HuH-7 (cell line): ENCODE data around the gene CEP41.
"Not testable (repeated sequence)": the region's sequence is repeated elsewhere in the genome, so short reads cannot be mapped to it uniquely, and the experiment has no call there.

Experiments
- DNase-seq: peaks from one replicate; pipeline ENCODE4 v3.0.0; 2011; ENCODE audit warnings: low spot score

CEP41 gene

DNA sequence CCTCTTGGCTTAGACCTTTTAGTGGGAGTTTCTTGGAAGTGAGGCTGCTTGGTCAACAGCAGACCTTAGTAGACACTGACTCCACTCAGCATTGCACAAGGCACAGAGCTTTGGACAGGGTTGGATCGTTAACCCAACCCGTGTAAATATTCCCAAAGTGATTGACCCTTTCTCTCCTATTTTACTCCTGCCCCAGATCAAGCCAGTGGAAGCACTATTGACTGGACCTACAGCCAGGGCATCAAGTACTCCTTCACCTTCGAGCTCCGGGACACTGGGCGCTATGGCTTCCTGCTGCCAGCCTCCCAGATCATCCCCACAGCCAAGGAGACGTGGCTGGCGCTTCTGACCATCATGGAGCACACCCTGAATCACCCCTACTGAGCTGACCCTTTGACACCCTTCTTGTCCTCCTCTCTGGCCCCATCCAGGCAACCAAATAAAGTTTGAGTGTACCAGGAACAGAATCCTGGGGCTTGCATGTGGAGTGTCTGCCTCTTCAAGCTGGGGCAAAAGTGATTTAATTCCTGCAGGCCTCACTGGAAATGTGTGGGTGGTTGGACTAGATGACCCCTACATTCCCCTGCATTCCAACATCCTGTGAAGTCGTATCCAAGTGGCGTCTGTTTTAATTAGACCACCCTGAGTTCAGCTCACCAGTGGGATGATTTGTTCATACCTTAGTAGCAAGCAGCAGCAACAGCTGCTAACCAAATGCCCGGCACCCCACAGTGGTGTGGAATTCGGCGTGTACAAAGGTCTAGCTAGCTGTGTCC, 53.0 kb downstream of the CEP41 start:
- no peak for DNase-seq

DNA sequence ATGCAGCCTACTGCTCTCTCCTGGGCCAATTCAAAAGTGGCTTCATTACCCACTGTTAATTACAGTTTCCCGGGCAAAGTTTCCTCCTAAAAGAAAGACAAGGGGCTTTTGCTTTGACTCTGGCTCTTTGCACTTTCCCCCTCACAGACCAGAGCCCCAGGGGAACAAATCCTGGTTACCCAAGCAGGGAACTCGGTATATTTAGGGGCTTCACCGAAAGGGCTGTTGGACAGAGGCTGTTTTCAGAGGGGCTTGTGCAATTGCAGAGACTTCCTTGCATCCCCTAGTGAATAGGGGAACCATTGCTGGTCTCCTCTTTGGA, 53.5 kb downstream of the CEP41 start:
- DNase-seq: no peak

DNA sequence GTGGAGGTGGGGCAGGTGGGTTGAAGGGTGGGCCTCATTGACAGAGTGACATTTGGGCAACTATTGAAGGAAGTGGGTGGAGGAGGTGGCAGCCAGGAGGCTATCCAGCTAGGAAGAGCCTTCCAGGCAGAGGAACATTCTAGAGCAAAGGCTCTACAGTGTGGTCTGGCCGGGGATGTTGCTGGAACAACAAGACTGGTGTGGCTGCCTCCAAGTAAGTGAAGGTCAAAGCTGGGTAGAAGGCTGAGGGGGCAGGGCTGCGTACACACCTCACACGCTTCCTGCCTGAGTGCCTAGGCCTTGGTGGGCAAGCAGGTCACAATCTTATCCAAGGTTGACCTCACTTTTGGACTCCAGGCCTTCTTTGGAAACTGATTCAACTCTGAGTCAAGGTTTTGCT, 53.9 kb downstream of the CEP41 start:
- no peak for DNase-seq

DNA sequence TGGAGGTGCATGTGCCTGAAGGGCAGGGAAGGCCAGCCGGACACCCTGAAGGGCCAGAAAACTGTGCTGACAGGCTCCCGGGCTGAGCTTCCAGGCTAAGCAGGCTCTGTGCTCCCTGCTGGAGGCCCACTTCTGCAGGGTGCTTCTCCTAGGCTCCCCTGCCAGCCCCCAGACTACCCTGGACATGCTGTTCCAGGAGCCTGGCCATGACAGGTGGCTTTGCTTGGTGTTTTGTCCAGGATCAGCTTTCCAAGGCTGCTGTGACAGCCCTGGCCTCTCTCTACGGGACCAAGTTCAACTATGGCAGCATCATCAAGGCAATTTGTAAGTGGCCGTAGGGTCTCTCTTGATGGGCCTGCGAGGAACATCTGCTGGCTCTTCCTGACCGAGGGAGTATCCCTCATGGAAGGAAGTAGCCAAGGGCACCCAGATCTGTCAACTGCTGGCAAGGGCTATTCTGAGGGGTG, 55.2 kb downstream of the CEP41 start:
- no peak for DNase-seq

DNA sequence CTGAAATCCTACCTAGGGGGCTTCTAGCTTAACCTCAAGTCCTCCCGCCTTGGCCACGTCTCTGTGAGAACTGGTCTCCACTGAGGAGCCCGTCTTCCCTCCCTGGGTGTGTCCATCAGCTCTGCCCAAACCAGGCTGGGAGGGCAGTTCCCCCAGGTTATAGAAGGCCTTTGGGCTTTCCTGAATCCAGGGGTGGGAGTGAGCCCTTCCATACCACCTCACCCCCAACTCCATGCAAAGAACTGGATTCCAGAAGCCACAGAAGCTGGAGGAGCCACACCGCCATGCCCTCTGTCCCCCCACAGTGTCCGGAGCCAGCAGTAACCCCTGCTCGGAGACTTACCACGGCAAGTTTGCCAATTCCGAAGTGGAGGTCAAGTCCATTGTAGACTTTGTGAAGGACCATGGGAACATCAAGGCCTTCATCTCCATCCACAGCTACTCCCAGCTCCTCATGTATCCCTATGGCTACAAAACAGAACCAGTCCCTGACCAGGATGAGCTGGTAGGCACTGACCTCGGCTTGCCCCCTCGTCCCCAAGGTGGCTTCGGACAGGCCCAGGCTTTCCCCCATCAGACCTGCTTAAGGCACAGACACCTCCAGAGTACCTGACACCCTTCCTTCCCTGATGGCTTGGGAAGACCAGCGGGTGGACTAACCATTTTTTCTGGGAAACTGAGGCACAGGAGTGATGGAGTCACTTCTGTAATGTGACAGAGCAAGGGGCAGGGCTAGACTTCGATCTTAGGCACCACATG, 55.8 kb downstream of the CEP41 start:
- DNase-seq: no peak

DNA sequence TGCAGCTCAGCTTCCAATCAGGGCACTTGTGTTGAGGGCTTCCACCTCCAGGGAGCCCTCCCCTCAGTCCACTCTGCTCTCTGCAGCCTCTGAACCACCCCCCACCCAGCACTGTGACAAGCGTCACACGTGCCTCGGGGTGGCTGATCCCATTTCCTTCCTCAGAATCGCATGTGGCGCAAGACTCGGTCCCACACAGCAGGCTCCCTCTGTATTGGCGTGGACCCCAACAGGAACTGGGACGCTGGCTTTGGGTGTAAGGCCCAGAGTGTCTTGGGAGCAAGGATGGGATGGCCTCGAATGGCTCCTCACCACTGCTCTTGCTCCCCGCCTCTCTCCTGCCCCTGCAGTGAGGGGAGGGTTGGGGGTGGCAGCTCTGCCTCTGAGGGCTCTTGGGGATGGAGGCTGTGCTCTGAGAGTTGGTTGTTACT, 56.4 kb downstream of the CEP41 start:
- DNase-seq: no peak

DNA sequence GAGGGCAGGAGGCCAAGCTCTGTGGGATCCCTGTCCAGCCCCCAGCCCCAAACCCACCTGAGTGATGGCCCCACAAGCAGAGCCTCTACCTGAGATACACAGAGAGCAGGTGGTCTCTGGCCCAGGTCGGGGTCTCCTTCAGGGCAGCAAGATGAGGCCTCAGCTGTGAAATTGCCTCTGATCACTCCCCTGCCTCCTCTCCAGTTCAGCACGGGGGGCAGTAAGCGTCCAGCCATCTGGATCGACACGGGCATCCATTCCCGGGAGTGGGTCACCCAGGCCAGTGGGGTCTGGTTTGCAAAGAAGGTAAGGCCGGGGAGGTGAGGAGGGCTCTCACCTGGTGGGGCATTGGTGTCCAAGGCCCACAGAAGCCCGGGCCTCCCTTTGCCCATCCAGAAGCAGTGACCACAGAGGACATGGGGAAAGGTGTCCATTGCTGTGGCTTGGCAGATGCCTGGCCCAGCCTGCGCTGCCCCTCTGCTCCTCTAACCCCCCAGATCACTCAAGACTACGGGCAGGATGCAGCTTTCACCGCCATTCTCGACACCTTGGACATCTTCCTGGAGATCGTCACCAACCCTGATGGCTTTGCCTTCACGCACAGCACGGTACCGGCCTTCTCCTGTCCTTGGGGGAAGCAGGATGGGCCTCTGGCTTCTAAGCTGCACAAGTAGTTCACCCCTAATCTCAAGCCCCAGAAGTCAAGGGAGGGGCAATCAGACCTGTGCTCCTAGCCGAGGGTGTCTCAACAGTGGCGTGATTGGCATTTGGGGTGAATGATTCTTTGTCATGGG, 57.4 kb downstream of the CEP41 start:
- no peak for DNase-seq

DNA sequence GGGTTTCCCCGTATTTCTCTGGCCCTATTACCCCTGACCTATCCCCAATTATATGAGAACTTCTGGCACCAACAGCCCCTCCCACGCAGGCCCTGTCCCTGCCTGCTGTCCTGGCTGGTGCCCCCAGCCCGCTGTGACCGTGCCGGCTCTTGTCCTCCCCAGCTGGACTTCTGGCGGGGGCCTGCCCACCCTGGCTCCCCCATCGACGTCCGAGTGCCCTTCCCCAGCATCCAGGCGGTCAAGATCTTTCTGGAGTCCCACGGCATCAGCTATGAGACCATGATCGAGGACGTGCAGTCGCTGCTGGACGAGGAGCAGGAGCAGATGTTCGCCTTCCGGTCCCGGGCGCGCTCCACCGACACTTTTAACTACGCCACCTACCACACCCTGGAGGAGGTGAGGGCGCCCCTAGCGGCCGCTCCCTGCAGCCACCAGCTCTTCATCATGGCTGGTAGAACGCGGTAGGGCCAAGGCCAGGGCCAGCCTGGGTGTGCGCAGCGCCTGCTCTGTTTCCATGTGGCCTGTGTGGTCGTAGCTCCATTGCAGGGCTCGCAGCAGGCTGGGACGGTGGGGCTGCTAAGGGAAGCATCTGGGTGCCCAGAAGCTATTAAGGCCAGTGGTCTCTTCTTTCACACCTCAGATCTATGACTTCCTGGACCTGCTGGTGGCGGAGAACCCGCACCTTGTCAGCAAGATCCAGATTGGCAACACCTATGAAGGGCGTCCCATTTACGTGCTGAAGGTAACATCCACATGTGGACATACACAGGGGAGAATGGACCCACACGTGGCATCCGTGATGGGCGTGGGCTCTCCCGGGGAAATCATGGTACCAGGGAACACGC, 59.1 kb downstream of the CEP41 start:
- no peak for DNase-seq

DNA sequence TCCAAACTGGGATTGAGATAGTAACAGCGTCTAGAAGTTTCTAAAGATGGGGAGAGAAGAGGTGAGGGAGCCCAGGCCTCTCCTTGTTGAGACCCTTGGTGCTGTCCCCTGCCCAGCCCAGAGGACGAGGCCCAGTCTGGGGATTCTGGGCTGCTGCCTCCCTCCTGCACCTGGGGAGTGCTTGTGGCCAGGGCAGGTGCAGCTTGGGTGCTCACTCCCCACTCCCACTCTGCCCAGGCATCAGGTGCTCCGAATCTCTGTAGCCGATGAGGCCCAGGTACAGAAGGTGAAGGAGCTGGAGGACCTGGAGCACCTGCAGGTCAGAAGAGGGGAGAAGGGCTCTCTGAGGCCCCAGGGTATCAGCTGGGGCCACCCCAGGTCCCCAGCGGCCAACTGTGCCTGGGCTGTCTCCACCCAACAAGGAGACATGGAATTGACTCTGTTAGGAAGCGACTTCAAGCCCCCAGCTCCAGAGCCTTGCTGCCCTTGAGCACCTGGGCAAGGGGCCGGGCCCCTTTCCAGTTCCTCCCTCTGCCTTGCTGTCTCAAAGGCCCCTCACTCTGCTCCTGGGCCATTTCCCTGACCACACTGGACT, 59.9 kb downstream of the CEP41 start:
- no peak for DNase-seq

DNA sequence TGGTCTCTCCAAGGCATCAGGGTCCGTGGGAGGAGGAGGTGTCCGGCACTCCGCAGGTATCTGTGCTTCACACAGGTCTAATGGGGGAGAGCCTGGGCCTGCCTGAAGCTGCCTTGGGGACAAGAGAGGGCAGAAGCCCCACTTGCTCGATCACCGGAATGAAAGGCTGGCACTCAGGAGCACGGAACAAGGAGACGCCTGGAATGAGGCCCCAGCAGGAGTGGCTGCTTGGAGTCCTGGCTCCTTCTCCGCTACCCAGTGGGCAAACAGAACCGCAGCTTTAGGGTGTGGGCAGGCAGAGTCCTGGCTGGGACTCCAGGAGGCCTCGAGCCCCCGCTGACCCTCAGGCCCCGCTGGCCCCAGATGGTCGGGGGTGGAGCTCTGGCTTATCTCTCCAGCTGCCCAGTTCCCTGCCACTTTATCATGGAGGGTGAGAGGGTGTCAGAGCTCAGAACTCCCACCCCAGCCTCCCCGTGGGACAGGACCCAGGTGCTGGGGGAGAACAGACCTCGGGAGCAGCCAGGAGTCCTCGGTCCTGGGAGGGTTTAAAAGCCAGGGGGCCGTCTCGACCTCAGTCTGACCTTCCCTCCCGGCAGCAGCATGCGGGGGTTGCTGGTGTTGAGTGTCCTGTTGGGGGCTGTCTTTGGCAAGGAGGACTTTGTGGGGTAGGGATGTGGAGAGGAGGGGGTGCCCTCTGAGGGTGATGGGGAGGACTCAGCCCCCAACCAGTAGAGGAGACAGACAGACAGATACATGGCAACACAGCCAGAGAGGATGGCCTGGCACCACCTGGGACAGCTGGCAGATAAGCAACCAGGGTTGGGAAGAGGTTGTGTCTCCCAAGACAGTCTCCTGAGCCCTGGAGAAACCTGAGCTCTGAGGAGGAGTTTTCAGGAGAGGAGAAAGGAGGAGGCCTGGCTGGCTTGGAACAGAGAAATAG, 60.6 kb downstream of the CEP41 start, which contains the start of gene CPA1:
CPA1 (plus strand) TSS at position 574 of the 940 bp plus-strand sequence; CDS start at position 601, 27 bp downstream.
- DNase-seq: no peak

DNA sequence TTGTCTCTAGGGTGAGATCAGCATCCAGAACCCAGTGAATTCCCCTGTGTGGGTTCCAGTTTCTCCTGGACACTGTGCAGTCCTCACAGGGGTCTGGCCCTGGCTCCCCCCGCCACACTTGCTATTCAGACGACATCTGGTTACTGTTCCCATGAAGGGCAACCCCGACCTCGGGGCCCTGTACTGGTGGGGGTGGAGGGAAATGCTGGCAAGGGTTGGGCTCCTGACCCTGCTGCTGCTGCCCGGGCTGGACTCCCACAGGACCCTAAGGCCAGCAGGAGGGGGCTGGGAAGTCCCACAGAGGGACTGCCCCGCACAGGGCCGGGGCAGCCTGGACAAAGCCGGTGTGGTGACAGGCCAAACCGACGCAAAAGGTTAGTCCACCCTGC, 61.3 kb downstream of the CEP41 start:
- no peak for DNase-seq

DNA sequence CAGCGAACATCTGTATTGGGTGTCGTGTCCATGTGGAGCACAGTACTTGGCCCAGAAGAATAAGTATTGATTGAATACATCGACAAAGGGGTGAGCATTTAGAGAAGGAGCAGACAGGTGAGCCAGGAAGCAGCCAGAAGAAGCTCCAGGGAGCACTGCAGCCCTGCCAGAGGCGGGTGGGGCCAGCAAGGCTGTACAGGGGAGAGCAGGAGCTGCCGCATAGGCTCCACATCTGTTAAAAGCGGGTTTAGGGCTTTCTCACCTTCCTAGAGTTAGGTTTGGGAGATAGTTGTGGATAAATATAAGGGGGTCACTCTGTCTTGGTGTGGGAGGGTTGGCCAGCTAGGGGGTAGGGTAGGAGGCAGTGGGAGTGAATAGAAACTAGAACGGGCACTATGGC, 61.8 kb downstream of the CEP41 start:
- no peak for DNase-seq

DNA sequence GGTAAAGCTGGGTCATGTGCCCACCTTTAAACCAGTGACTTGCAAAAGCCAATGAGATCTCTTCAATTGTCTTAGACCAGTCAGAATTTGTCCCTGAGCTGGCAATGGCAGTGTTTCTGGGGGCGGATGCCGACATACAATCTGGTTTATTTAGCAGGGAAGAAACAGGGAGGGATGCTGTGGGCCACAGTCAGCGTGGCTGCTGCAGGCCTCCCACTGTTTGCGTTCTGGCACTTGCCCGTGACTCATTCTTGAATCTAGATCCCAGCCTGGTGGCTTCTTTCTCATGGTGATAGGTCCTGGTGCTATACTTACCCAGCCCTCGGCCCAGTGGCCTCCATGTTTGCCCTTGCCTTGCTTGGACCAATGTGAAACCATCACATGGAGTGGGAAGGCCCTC, 63.6 kb downstream of the CEP41 start:
- DNase-seq: no peak

DNA sequence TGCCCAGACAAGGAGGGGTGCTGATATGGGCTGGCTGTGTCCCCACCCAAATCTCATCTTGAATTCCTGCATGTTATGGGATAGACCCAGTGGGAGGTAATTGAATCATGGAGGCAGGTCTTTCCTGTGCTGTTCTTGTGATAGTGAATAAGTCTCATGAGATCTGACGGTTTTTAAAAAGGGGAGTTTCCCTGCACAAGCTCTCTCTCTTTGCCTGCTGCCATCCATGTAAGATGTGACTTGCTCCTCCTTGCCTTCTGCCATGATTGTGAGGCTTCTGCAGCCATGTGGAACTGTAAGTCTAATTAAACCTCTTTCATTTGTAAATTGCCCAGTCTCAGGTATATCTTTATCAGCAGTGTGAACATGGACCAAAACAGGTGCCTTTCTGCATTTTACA, 64.4 kb downstream of the CEP41 start:
- DNase-seq: not testable (repeated sequence)

DNA sequence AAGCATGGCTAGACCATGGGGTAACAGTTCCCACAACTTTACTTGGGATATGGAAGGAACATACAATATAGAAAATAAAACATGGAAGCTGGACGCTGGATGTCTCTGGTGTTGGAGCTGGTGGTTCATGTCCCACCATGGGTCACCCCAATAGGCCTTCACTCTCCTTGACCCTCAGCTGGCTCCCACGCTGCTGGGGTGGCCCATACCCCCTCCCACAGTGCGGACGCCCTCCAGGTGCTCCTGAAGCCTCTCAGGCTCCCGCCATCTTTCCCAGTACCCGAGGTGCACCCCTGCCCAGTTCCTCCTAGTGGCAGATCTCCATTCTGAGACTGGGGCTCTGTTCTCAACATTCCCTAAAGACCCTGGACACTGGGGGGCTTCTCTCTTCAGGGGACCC, 66.3 kb downstream of the CEP41 start:
- DNase-seq: no peak

DNA sequence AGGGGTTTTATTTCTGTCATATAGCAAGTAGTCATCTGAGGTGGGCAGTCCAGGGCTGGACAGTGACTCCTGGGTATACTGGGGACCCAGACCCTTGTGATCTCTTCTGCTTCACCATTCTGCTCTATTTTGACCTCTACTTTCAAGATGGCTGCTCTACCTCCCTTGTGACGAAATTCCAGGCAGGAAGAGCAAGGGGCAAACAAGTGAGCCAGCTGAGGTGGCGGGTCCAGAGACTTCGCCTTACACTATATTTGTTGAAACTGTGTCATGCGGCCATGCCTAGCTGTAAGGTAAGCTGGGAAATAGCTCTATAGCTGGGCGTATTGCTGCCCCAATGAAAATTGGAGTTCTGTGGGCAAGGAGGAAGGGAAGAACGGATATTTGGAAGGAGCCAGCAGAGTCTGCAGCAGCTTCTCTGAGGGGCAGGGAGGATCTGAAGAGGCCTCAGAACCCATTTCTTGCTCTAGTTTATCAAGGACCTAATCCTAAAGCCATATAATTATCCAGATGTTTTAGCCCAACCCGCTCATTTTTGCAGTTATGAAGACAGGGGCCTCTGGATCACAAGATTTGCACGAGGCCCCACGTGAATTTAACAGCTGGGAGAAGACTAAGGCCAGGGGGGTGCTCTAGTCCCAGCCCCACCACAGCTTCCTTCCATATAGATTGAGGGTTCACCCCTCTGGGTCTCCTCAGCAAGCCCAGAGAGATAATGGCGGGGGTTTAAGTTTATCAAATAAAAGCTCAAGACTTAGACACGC, 68.2 kb downstream of the CEP41 start:
- DNase-seq: no peak

DNA sequence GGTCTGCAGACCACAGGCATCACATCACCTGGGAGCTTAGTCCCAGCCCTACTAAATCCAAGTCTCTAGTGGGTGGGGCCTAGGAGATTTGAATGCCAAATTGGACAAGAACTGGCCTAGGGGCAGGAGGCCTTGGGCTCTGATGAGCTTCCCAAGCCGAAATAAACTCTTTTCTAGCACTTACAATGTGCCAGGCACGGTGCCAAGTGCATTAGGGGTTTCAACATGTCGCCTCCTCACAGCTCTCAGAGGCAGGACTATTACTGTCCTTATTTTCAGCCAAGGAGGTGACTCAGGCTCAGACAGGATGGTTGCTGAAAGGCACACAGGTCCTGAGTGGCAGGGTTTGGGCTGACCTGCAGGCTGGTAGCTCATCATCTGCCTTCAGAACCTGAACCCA, 69.8 kb downstream of the CEP41 start:
- no peak for DNase-seq

DNA sequence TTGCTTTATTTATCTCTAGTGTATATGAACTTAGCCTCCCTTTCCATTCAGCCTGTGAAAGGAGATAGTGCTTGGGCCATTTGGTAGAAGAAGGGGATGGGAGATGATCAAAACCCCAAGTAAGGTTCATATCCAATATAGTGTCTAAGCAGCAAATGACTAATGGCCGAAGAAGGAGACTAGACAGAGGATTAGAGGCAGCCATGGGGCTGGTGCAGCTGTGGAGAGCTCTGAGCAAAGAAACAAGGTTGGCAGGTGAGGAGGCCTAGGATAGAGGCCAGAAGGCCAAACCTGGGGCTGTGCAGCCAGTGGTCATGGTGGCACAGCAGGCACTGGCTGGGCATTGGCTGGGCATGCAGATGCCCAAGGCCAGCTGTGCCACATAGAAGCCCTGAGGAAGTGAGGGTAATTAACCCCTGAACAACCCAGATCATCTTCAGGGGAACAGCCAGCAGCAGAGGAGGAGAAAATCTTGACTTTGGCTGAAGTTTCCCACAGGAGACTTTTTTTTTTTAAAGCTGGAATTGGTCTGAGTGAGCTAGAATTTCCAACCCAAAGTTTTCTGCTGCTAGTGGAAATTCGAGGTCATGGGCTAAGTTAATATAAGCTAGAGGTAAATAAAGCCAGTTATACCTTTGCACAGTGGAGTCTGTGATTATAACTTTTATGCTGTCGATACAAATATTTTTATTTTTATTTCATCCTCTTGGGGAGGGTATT, 70.8 kb downstream of the CEP41 start:
- no peak for DNase-seq
